Fibroblast of mammary gland (primary cell): ENCODE measurements around the gene CHRNA7.

Source experiments
- DNase-seq: peaks from one replicate; pipeline ENCODE4 v3.0.0-alpha.2; 2010; ENCODE audit warnings: low read depth
- H3K4me3 ChIP-seq: 2 replicates; pipeline ENCODE4 v1.5.1; 2011; ENCODE audit warnings: low read depth, mild to moderate bottlenecking, low read length, moderate library complexity; ENCODE audit not compliant: control insufficient read depth
- CTCF ChIP-seq: conservative IDR thresholded peaks from 2 replicates; pipeline ENCODE4 v1.5.1; 2011; ENCODE audit warnings: low read depth, low read length, inconsistent platforms; ENCODE audit not compliant: control insufficient read depth, insufficient read depth

The CHRNA7 gene

GRCh38 chr15:32033186-32033890, 3.0 kb downstream of the CHRNA7 start:
- H3K4me3 ChIP-seq, result no peak overlapping the region

GRCh38 chr15:32034106-32034505, 3.8 kb downstream of the CHRNA7 start:
- TF ChIP-seq CTCF, result no peak
- DNase-seq, result no peak
- H3K4me3 ChIP-seq, result no peak overlapping the region

More at GRCh38 chr15:32033186-32033890, 3.0 kb downstream of the CHRNA7 start:
- DNase-seq, result no peak
- no peak for TF ChIP-seq CTCF

GRCh38 chr15:32035285-32035684, 5.0 kb downstream of the CHRNA7 start:
- no peak overlapping the region for H3K4me3 ChIP-seq
- DNase-seq, result no peak
- no peak for TF ChIP-seq CTCF

GRCh38 chr15:32036971-32037370, 6.7 kb downstream of the CHRNA7 start:
- DNase-seq, result no peak
- no peak for TF ChIP-seq CTCF
- no peak overlapping the region for H3K4me3 ChIP-seq

GRCh38 chr15:32041294-32041693, 11.0 kb downstream of the CHRNA7 start:
- no peak for TF ChIP-seq CTCF
- DNase-seq, result no peak
- no peak overlapping the region for H3K4me3 ChIP-seq

- no peak overlapping the region for H3K4me3 ChIP-seq
- no peak for TF ChIP-seq CTCF
- DNase-seq, result no peak
Observed at GRCh38 chr15:32042269-32042972, 12.1 kb downstream of the CHRNA7 start.

- TF ChIP-seq CTCF, result no peak
- DNase-seq, result no peak
- H3K4me3 ChIP-seq, result no peak overlapping the region
Observed at GRCh38 chr15:32053719-32054118, 23.4 kb downstream of the CHRNA7 start.
